ENCODE measurements around the gene FYN. TPM values are rescaled to one million over a fixed set of nuclear protein-coding genes. Genes with fewer than 3 reads are reported as not detected.

The FYN gene
- polyA plus RNA-seq, 2 of the 4 experiments (the other 2 are of a cell fraction), result 3.5 to 3.7 TPM

- no peak for DNase-seq (ENCODE audit: low read depth in 1 of 2, low spot score in 1 of 2)
- Histone ChIP-seq H3K4me1 (no peaks in the 10 kb centered on the region), H3K9me3 (no peaks in the 10 kb centered on the region), H3K4me3 (no peak overlapping the region), H3K4me2 (no peak overlapping the region), H3K27ac (no peak overlapping the region)
- ChIA-PET CTCF (no interaction called here), POLR2A (no interaction called here)
- FAIRE-seq, result no peak
- WGBS (ENCODE audit: missing lambda C conversion rate), result 74% methylated on average over 3 of the region's 3 CpGs
- no peak for ATAC-seq
- TF ChIP-seq, protein P1, sequence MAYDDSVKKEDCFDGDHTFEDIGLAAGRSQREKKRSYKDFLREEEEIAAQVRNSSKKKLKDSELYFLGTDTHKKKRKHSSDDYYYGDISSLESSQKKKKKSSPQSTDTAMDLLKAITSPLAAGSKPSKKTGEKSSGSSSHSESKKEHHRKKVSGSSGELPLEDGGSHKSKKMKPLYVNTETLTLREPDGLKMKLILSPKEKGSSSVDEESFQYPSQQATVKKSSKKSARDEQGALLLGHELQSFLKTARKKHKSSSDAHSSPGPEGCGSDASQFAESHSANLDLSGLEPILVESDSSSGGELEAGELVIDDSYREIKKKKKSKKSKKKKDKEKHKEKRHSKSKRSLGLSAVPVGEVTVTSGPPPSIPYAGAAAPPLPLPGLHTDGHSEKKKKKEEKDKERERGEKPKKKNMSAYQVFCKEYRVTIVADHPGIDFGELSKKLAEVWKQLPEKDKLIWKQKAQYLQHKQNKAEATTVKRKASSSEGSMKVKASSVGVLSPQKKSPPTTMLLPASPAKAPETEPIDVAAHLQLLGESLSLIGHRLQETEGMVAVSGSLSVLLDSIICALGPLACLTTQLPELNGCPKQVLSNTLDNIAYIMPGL (CRISPR knock-in tag; IDR thresholded peaks at IDR 0.05; ENCODE audit: borderline replicate concordance), result no peak
- TF ChIP-seq TFCP2L1 (CRISPR knock-in tag; IDR thresholded peaks at IDR 0.05) (no peak), TP53 (CRISPR knock-in tag; IDR thresholded peaks at IDR 0.05) (no peak), ATOH8 (CRISPR knock-in tag; IDR thresholded peaks at IDR 0.05; ENCODE audit: low read depth) (no peak), HEYL (CRISPR knock-in tag; IDR thresholded peaks at IDR 0.05) (no peak), RCOR1 (IDR thresholded peaks at IDR 0.05; ENCODE audit: low read depth, low read length) (no peak), SREBF2 (IDR thresholded peaks at IDR 0.05) (no peak), ZFP36 (IDR thresholded peaks at IDR 0.05; ENCODE audit: borderline replicate concordance, partially characterized antibody) (no peak), KDM5A (IDR thresholded peaks at IDR 0.05) (no peak), CHD4 (IDR thresholded peaks at IDR 0.05; ENCODE audit: borderline replicate concordance) (no peak), RNF2 (IDR thresholded peaks at IDR 0.05; ENCODE audit: borderline replicate concordance, low read depth) (no peak)
Measured at GRCh38 chr6:111871207-111871606, 2.0 kb downstream of the FYN start.

GRCh38 chr6:111870742-111871064, 2.5 kb downstream of the FYN start:
- WGBS (ENCODE audit: missing lambda C conversion rate), result 79% methylated on average over 4 of the region's 4 CpGs
- Histone ChIP-seq H3K4me2 (no peak overlapping the region), H3K4me3 (no peak overlapping the region), H3K9me3 (no peaks in the 10 kb centered on the region), H3K4me1 (no peaks in the 10 kb centered on the region), H3K27ac (no peak overlapping the region)
- TF ChIP-seq HEYL (CRISPR knock-in tag; IDR thresholded peaks at IDR 0.05), result no peak
- no peak for TF ChIP-seq POLR2AphosphoS2 (conservative IDR thresholded peaks at IDR 0.05; ENCODE audit: low read length)
- TF ChIP-seq SMC3 (IDR thresholded peaks at IDR 0.05), result no peak
- TF ChIP-seq ESRRA (IDR thresholded peaks at IDR 0.05; ENCODE audit: borderline replicate concordance, low read length), result no peak
- no peak for DNase-seq (ENCODE audit: low read depth in 1 of 2, low spot score in 1 of 2)
- POLR2A ChIA-PET, result no interaction called here
- no peak for FAIRE-seq
- CTCF ChIA-PET, result no interaction called here
- no peak for ATAC-seq

DNA sequence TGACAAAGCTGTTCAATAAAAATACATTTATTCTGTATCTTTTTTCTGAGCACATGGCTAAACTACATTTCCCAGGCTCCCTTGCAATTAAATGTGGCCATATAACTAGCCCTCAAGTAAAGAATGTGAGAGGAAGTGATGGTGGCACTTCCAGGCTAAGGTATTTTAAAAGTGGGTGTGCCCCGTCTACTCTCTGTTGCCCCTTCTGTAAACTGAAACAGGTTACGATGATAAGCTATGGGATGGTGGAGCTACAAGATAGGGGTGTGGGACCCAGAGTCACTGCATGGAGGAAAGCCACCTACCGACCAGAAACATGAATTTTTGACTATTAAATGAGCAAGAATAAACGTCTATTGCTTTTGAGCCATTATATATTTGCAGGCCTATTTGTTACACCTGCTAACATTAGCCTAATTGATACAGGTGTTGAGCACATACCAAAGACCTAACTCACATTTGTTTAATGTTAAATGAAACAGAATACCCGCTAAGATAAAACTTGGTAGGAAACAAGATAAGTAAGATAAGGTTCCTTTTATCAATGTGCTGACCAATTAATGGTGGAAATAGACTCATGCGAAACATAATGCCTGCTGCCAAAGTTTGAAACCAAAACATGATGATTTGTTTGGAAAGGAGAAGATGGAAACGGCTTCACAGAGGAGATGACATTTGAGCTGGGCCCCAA, 3.1 kb downstream of the FYN start:
- no peak overlapping the region for H3K4me3 ChIP-seq
- ChIA-PET CTCF (interaction anchor here (1.6 kb wide), 1 partner anchor 173 kb away, joined by 3 read pairs; no protein-coding TSS in a partner anchor), POLR2A (no interaction called here)
- ATAC-seq (no peak), DNase-seq (ENCODE audit: low read depth in 1 of 2, low spot score in 1 of 2) (no peak), FAIRE-seq (no peak)
- no peak overlapping the region for H3K4me2 ChIP-seq
- H3K9me3 ChIP-seq, result no peaks in the 10 kb centered on the region
- H3K27ac ChIP-seq, result no peak overlapping the region
- no peaks in the 10 kb centered on the region for H3K4me1 ChIP-seq
- WGBS (ENCODE audit: missing lambda C conversion rate), result 61% methylated on average over 7 of the region's 7 CpGs
- TF ChIP-seq PHF8 (IDR thresholded peaks at IDR 0.05; ENCODE audit: borderline replicate concordance, low read depth), result no peak
- TF ChIP-seq FOXS1 (CRISPR knock-in tag; IDR thresholded peaks at IDR 0.05), result no peak
- no peak for TF ChIP-seq JUN (IDR thresholded peaks at IDR 0.05)
- TF ChIP-seq KDM1A (IDR thresholded peaks at IDR 0.05; ENCODE audit: low read depth), result no peak
- TF ChIP-seq NR3C1 (IDR thresholded peaks at IDR 0.05), result no peak
- no peak for TF ChIP-seq EHF (CRISPR knock-in tag; IDR thresholded peaks at IDR 0.05)
- TF ChIP-seq ELK1 (IDR thresholded peaks at IDR 0.05; ENCODE audit: low read depth, low read length), result no peak
- TF ChIP-seq, protein P2, sequence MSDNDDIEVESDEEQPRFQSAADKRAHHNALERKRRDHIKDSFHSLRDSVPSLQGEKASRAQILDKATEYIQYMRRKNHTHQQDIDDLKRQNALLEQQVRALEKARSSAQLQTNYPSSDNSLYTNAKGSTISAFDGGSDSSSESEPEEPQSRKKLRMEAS (IDR thresholded peaks at IDR 0.05), result no peak
- TF ChIP-seq MAZ (IDR thresholded peaks at IDR 0.05; ENCODE audit: borderline replicate concordance, low read depth, low read length), result no peak
- TF ChIP-seq NFE2L2 (conservative IDR thresholded peaks at IDR 0.05; ENCODE audit: low read length), result no peak
- no peak for TF ChIP-seq EHMT2 (IDR thresholded peaks at IDR 0.05; ENCODE audit: low read depth)
- TF ChIP-seq NPAS2 (CRISPR knock-in tag; IDR thresholded peaks at IDR 0.05; ENCODE audit: borderline replicate concordance), result no peak
- TF ChIP-seq, protein P3, sequence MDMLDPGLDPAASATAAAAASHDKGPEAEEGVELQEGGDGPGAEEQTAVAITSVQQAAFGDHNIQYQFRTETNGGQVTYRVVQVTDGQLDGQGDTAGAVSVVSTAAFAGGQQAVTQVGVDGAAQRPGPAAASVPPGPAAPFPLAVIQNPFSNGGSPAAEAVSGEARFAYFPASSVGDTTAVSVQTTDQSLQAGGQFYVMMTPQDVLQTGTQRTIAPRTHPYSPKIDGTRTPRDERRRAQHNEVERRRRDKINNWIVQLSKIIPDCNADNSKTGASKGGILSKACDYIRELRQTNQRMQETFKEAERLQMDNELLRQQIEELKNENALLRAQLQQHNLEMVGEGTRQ (IDR thresholded peaks at IDR 0.05), result no peak
- TF ChIP-seq GATA3 (IDR thresholded peaks at IDR 0.05; ENCODE audit: borderline replicate concordance), result no peak
- no peak for TF ChIP-seq ZFP36 (IDR thresholded peaks at IDR 0.05; ENCODE audit: borderline replicate concordance, partially characterized antibody)
- TF ChIP-seq, protein P4, sequence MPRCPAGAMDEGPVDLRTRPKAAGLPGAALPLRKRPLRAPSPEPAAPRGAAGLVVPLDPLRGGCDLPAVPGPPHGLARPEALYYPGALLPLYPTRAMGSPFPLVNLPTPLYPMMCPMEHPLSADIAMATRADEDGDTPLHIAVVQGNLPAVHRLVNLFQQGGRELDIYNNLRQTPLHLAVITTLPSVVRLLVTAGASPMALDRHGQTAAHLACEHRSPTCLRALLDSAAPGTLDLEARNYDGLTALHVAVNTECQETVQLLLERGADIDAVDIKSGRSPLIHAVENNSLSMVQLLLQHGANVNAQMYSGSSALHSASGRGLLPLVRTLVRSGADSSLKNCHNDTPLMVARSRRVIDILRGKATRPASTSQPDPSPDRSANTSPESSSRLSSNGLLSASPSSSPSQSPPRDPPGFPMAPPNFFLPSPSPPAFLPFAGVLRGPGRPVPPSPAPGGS (IDR thresholded peaks at IDR 0.05), result no peak
